Stimulated activated naive CD8-positive, alpha-beta T cell treated with anti-CD3 and anti-CD28 coated beads, Interleukin-15, amount 100 ng/mL, for 72 hours (primary cell): ENCODE data around the gene PHF3.
"Not testable (repeated sequence)": the region's sequence is repeated elsewhere in the genome, so short reads cannot be mapped to it uniquely, and the experiment has no call there.

Experiments used
- ATAC-seq: fragments of 150-1000 bp; cut with Tn5 transposase; 2 replicates; pipeline ENCODE4 v1.10.0; 2021; ENCODE audit warnings: mild to moderate bottlenecking, moderate library complexity
- DNase-seq, 2 donors: peaks; one replicate each; pipeline ENCODE4 v3.0.0; 2021 to 2022
- H3K27ac Mint-ChIP-seq, 2 donors: one replicate each; pipeline ENCODE4 v1.8.0; 2022; ENCODE audit warnings: mild to moderate bottlenecking in 2 of 2, mixed read lengths in 2 of 2, moderate library complexity in 2 of 2
- H3K27me3 Mint-ChIP-seq: one replicate; pipeline ENCODE4 v1.8.0; 2022; ENCODE audit warnings: mixed read lengths
- H3K4me1 Mint-ChIP-seq: one replicate; pipeline ENCODE4 v1.8.0; 2022; ENCODE audit warnings: mild to moderate bottlenecking, mixed read lengths
- H3K4me3 Mint-ChIP-seq, 2 donors: one replicate each; pipeline ENCODE4 v1.8.0; 2022; ENCODE audit warnings: mild to moderate bottlenecking in 2 of 2, mixed read lengths in 2 of 2, moderate library complexity in 1 of 2
- H3K9me3 Mint-ChIP-seq, 2 donors: one replicate each; pipeline ENCODE4 v1.8.0; 2022; ENCODE audit warnings: mixed read lengths in 2 of 2

PHF3 gene

DNA sequence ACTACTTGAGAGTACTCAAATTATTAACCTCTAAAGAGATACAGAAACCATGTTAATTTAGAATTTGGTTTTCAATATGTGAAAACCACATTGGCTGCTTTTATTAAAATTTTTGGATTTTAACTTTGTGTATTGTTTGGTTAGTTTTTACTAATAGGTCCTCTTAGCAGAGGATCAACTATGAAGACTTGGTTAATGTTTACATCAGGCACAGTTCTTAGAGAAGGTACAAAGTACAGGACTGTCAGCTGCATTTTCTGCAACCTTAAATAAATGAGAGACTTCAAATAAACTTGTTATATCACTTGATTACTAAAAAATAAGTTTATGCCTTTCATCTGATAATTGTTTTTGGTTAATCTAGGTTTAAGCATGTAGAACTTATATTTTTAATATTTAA, 89.1 kb downstream of the PHF3 start:
- H3K4me3 Mint-ChIP-seq: no peak overlapping the region
- H3K4me1 Mint-ChIP-seq: no peaks in the 10 kb centered on the region
- H3K9me3 Mint-ChIP-seq: no peaks in the 10 kb centered on the region
- DNase-seq (no peak), ATAC-seq (no peak)
- H3K27ac Mint-ChIP-seq: no peak overlapping the region
- no peaks in the 10 kb centered on the region for H3K27me3 Mint-ChIP-seq

DNA sequence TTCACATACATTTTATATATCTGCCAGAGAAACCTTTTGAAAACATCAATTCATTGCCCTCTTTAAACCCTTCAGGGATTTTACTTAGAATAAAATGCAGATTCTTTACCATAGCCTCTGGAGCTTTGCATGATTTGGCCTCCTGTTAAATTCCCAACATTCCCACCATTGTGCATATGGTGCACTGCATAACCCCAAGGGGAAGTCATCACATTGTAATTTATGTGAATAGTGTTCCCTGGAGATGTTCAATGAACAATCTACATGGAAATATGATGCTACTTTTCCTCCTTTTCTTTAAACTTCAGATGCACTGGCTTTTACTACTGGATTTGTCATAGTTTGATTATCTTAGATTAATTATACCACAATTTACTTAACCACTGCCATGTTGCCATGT, 94.7 kb downstream of the PHF3 start:
- Mint-ChIP-seq H3K27me3 (no peaks in the 10 kb centered on the region), H3K4me1 (no peaks in the 10 kb centered on the region), H3K27ac (no peak overlapping the region), H3K9me3 (peaks cover 1 to 2% of the 10 kb centered on the region in 2 donors), H3K4me3 (no peak overlapping the region)
- DNase-seq (no peak), ATAC-seq (no peak)

- no peak for ATAC-seq
- Mint-ChIP-seq H3K4me3 (no peak overlapping the region), H3K27ac (no peak overlapping the region), H3K4me1 (no peaks in the 10 kb centered on the region), H3K27me3 (no peaks in the 10 kb centered on the region), H3K9me3 (peaks cover 6 to 7% of the 10 kb centered on the region in 2 donors)
- DNase-seq: no peak
Measured at GRCh38 chr6:63731930-63732329, 96.3 kb downstream of the PHF3 start.

DNA sequence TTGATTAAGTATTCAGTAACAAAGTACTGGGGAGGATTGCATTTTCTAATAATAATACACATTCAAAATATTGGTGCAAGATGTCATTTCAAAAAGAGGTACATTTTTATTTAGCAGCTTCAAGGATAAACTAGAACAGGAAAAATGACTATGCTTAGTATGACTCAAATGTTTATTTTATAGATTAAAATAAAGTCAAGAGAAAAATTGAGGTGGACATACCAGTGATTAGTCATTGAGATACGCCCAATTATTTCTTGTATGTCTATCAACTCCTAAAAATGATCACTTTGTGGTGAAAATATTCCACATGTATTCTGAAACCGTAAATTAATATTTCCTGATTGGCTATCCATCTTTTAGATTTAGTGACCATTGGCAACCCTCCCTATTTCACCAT, 96.7 kb downstream of the PHF3 start:
- ATAC-seq (no peak), DNase-seq (no peak)
- no peak overlapping the region for H3K27ac Mint-ChIP-seq
- H3K4me1 Mint-ChIP-seq: no peaks in the 10 kb centered on the region
- H3K9me3 Mint-ChIP-seq: peaks cover 6 to 7% of the 10 kb centered on the region in 2 donors
- H3K27me3 Mint-ChIP-seq: no peaks in the 10 kb centered on the region
- no peak overlapping the region for H3K4me3 Mint-ChIP-seq

- no peaks in the 10 kb centered on the region for H3K27me3 Mint-ChIP-seq
- no peak overlapping the region for H3K27ac Mint-ChIP-seq
- DNase-seq (no peak), ATAC-seq (no peak)
- H3K4me3 Mint-ChIP-seq: no peak overlapping the region
- peaks cover 11% of the 10 kb centered on the region in 2 donors for H3K9me3 Mint-ChIP-seq
- no peaks in the 10 kb centered on the region for H3K4me1 Mint-ChIP-seq
Measured at GRCh38 chr6:63734923-63735322, 99.3 kb downstream of the PHF3 start.

GRCh38 chr6:63738190-63738589, 102.6 kb downstream of the PHF3 start:
- not testable (repeated sequence) for ATAC-seq, H3K4me3 Mint-ChIP-seq, H3K27ac Mint-ChIP-seq, H3K4me1 Mint-ChIP-seq, H3K27me3 Mint-ChIP-seq, DNase-seq
- H3K9me3 Mint-ChIP-seq: peaks cover 11 to 18% of the 10 kb centered on the region in 2 donors

DNA sequence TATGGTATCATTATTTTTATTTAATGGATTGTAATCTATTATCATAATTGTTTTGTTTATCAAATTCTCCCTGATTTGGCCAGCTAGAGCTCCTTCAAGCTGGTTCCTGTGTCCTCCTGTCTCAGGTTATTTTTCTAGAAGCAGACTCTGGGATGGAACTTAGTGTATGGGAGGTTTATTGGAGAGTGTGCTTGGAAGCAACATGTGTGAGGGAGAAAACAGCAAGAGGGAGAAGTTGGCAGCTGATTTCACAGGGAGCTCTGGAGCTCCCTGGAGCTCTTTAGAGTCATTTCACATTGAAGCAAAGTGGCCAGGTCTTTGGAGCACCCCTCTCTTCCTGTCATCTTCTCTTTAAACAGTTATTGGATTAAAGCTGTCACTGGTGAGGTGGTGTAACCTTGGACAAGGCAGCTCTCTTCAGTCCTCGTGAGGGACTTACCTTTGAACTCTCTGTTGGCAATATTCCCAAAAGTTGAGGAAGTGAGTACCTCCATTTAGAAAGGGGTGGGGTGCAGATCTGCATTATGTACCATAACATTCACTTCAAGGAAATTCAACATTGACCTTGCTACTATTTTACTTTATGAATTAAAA, 103.6 kb downstream of the PHF3 start:
- H3K4me1 Mint-ChIP-seq: no peaks in the 10 kb centered on the region
- no peak overlapping the region for H3K4me3 Mint-ChIP-seq
- DNase-seq (no peak), ATAC-seq (no peak)
- peaks cover 11 to 18% of the 10 kb centered on the region in 2 donors for H3K9me3 Mint-ChIP-seq
- H3K27me3 Mint-ChIP-seq: no peaks in the 10 kb centered on the region
- H3K27ac Mint-ChIP-seq: no peak overlapping the region

GRCh38 chr6:63740709-63741108, 105.1 kb downstream of the PHF3 start:
- no peak for DNase-seq
- H3K4me3 Mint-ChIP-seq: no peak overlapping the region
- peak overlapping the region in 1 of 2 donors; percentile 27 for H3K27ac Mint-ChIP-seq
- H3K27me3 Mint-ChIP-seq: no peaks in the 10 kb centered on the region
- H3K9me3 Mint-ChIP-seq: peaks cover 5 to 13% of the 10 kb centered on the region in 2 donors
- ATAC-seq: no peak
- no peaks in the 10 kb centered on the region for H3K4me1 Mint-ChIP-seq

GRCh38 chr6:63742060-63742459, 106.5 kb downstream of the PHF3 start:
- ATAC-seq (no peak), DNase-seq (no peak)
- Mint-ChIP-seq H3K9me3 (peaks cover 9 to 18% of the 10 kb centered on the region in 2 donors), H3K4me1 (no peaks in the 10 kb centered on the region), H3K4me3 (no peak overlapping the region), H3K27ac (no peak overlapping the region), H3K27me3 (no peaks in the 10 kb centered on the region)

- ATAC-seq (no peak), DNase-seq (no peak)
- Mint-ChIP-seq H3K4me1 (no peaks in the 10 kb centered on the region), H3K4me3 (no peak overlapping the region), H3K9me3 (peaks cover 8 to 20% of the 10 kb centered on the region in 2 donors), H3K27me3 (no peaks in the 10 kb centered on the region), H3K27ac (no peak overlapping the region)
Measured at GRCh38 chr6:63743691-63744090, 108.1 kb downstream of the PHF3 start.

DNA sequence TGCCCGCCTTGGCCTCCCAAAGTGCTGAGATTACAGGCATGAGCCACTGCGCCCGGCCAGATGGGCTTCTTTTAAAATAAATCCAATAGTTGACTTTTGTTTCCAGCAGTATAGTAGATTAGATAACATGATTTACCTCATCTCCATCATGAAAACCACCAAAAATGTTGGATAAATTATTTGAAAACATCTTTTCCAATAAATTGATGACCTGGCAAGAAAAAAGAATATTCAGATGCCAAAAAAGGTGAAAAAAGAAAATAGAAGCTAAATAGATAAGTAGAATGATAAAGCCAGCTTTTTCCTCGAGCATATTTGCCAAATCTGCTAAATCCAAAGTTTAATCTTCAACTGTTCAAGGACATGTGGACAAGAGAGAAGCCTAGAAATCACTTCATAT, 109.2 kb downstream of the PHF3 start:
- Mint-ChIP-seq H3K9me3 (peaks cover 5 to 15% of the 10 kb centered on the region in 2 donors), H3K27me3 (no peaks in the 10 kb centered on the region), H3K4me3 (no peak overlapping the region), H3K4me1 (no peaks in the 10 kb centered on the region), H3K27ac (no peak overlapping the region)
- DNase-seq (no peak), ATAC-seq (no peak)

DNA sequence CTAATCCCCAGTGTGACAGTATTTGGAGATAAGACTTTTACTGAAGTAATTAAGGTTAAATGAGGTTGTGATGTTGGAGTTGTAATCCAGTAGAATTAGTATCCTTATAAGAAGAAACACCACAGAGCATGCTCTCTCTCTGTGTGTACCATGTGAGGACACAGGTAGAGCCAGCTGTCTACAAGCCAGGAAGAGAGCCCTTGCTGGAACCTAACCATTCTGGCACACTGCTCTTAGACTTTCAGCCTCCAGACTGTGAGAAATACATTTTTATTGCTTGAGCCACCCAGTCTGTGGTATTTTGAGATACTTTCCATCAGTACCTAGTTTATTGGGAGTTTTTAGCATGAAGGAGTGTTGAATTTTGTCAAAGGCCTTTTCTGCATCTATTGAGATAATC, 110.2 kb downstream of the PHF3 start:
- no peak for DNase-seq
- no peak overlapping the region for H3K4me3 Mint-ChIP-seq
- H3K27me3 Mint-ChIP-seq: no peaks in the 10 kb centered on the region
- peaks cover 5 to 9% of the 10 kb centered on the region in 2 donors for H3K9me3 Mint-ChIP-seq
- ATAC-seq: no peak
- no peak overlapping the region for H3K27ac Mint-ChIP-seq
- no peaks in the 10 kb centered on the region for H3K4me1 Mint-ChIP-seq

DNA sequence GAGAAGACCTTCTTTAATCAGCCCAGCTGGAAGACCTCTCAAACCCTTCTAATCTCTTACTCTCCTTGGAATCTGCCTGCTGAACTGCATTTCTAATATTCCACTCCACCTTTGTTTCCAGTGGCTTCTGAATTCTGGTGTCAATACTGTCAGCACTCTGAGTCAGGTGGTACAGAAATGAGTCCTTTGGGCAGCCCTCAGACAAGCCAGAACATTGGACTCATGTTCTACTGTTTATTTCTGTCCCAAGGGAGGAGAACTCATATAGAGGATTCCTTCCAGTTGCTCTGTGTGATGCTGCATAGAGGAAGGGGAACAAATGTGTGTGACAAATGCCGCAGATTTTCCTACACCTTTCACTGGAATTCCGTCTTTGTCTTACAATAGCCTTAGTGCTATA, 114.8 kb downstream of the PHF3 start:
- Mint-ChIP-seq H3K4me1 (no peaks in the 10 kb centered on the region), H3K27ac (no peak overlapping the region), H3K27me3 (no peaks in the 10 kb centered on the region), H3K4me3 (no peak overlapping the region), H3K9me3 (peaks cover 8 to 10% of the 10 kb centered on the region in 2 donors)
- DNase-seq: no peak
- ATAC-seq: no peak

- peaks cover 8 to 22% of the 10 kb centered on the region in 2 donors for H3K9me3 Mint-ChIP-seq
- not testable (repeated sequence) for H3K27me3 Mint-ChIP-seq, H3K4me3 Mint-ChIP-seq, ATAC-seq, H3K4me1 Mint-ChIP-seq, DNase-seq, H3K27ac Mint-ChIP-seq
Measured at GRCh38 chr6:63757275-63757674, 121.7 kb downstream of the PHF3 start.

- Mint-ChIP-seq H3K4me1 (no peaks in the 10 kb centered on the region), H3K9me3 (peaks cover 8 to 22% of the 10 kb centered on the region in 2 donors), H3K27me3 (no peaks in the 10 kb centered on the region), H3K27ac (no peak overlapping the region), H3K4me3 (no peak overlapping the region)
- ATAC-seq: no peak
- no peak for DNase-seq
Measured at GRCh38 chr6:63757826-63758225, 122.2 kb downstream of the PHF3 start.

- ATAC-seq: no peak
- Mint-ChIP-seq H3K4me1 (no peaks in the 10 kb centered on the region), H3K9me3 (peaks cover 8 to 22% of the 10 kb centered on the region in 2 donors), H3K27ac (no peak overlapping the region), H3K27me3 (no peaks in the 10 kb centered on the region), H3K4me3 (no peak overlapping the region)
- no peak for DNase-seq
Measured at GRCh38 chr6:63759605-63760105, 124.1 kb downstream of the PHF3 start.

GRCh38 chr6:63760199-63760598, 124.6 kb downstream of the PHF3 start:
- no peak for DNase-seq
- H3K27me3 Mint-ChIP-seq: no peaks in the 10 kb centered on the region
- H3K4me1 Mint-ChIP-seq: no peaks in the 10 kb centered on the region
- no peak overlapping the region for H3K27ac Mint-ChIP-seq
- no peak for ATAC-seq
- H3K9me3 Mint-ChIP-seq: peaks cover 8 to 22% of the 10 kb centered on the region in 2 donors
- H3K4me3 Mint-ChIP-seq: no peak overlapping the region
